TTC549 (cell line): ENCODE data around the gene ATP5PO.
A peak's percentile ranks its signal among the peaks of the same experiment; 100 is the strongest.
"Not testable (repeated sequence)": the region's sequence is repeated elsewhere in the genome, so short reads cannot be mapped to it uniquely, and the experiment has no call there.

Experiments
- FAIRE-seq: peaks from 2 replicates; lab custom pipeline; 2012; peaks lifted over from hg19 to GRCh38; lab: Jason Lieb, UNC

The ATP5PO gene

DNA sequence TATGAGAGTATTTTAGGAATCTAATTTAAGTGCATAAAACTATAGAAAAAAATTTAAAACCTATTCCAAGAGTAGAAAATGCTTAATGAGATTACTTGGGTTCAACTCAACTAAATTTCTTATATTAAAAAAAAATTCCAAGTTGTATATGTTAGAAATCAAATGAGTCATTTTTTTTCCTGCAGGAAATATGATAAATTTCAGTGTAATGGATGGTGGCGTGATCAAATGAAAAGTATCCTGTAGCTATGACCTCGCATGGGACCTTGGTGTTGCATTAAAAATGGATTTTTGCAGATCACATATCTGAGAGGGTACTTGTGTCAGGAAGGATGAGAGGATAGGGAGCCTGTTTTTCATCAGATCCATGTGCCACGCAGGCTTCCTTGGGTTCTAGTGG is 17.9 kb downstream of the ATP5PO start:
- no peak for FAIRE-seq

DNA sequence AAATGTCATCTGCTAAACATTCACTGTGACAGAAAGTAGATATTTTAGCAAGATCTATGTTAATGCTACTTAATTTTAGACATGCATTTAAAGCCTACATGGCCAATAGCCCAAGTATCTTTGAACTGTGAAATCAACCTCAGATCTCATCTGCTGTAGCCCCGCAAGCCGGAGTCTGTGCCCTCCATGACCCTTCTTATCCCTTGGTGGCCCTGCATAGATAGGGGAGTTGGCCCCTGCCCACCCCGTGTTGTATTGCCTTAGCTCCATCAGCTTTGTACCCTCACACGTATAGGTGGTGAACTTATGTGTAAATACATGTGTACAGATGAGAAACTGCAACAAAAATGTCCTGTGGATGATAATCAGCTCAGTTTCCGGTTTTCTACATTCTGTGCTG is 18.5 kb downstream of the ATP5PO start:
- FAIRE-seq = no peak

DNA sequence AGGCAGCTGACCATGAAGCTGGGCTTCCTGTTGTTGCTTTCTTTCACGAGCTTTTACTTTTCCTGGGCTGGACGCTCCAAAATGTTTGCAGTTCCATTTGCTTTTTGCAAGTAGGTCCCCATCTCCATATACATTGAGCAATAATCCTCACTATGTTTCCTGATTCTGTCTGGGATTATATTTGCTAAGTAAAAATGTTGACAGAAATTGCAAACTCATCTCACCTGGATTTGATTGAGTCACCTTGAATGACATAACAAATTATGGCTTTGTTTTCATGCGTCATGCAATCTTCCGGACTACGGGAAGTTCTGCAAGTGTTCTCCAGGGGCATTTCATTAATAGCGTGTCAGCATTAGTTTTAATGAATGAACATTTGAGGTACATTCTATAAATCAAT is 18.9 kb downstream of the ATP5PO start:
- FAIRE-seq = no peak

GRCh38 chr21:33895356-33895755 is 20.2 kb downstream of the ATP5PO start:
- no peak for FAIRE-seq

DNA sequence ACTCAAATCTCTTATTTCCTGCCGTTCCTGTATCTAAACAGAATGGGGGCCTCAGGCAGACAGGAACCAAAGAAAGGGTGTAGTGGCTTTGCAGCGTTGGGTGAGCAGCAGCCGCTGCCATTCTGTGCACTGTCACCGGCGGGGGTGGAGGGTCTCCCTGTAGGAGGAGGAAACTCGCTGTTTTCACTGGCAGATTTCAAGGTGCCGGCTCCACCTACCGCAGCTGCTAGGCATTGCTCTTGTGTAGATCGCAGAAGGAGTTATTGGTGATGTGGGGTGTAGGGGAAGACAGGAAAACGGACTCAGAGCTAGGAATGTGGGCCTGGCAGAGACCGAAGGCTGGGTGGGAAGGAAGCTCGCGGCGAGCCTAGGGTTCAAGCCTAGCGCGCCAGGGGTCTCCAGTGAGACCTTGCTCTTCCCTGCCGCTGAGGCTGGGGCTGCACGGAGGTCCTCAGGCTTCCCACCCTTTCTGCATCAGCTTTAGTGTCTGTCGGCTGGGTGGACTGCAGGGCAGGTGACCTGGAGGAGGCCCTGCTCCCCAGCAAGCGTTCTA is 20.8 kb downstream of the ATP5PO start:
- FAIRE-seq = peak; percentile 5

- no peak for FAIRE-seq
Observed at GRCh38 chr21:33893917-33894316, 21.7 kb downstream of the ATP5PO start.

GRCh38 chr21:33892853-33893252 is 22.8 kb downstream of the ATP5PO start:
- no peak for FAIRE-seq

DNA sequence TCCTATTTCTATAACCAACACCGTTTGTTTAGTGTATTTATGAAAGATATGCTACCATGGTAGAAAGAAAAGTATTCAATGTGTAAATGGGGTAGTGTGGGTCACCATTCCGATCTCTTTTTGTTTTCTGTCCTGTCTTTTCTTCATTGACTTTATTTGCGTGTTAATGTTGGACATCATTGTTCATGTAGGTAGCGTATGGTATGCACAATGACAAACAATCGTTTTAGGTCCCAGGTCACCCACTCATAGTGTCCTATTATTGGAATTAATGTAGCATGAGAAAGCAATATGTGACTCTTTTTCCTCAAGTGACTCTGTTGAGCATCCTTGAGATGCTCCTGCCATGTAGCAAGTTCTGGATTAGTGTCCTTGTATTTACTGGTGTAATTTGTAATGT is 25.4 kb downstream of the ATP5PO start:
- FAIRE-seq = no peak

DNA sequence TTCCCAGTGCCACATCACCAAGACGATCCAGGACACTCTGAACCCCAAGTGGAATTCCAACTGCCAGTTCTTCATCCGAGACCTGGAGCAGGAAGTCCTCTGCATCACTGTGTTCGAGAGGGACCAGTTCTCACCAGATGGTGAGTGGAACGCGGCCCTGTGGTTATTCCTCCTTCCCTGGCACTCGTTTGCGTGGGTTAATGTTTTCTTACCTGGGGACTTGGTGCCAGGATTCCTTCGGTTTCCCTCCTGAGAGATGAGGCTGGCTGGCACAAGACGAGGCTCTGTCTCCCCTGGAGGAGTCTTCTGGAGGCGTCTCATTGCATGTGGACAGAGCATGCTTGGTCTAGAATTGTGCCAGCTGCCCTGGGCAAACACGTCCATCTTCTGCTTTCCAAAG is 29.3 kb downstream of the ATP5PO start:
- no peak for FAIRE-seq

GRCh38 chr21:33885172-33885514 is 30.5 kb downstream of the ATP5PO start:
- FAIRE-seq = no peak

DNA sequence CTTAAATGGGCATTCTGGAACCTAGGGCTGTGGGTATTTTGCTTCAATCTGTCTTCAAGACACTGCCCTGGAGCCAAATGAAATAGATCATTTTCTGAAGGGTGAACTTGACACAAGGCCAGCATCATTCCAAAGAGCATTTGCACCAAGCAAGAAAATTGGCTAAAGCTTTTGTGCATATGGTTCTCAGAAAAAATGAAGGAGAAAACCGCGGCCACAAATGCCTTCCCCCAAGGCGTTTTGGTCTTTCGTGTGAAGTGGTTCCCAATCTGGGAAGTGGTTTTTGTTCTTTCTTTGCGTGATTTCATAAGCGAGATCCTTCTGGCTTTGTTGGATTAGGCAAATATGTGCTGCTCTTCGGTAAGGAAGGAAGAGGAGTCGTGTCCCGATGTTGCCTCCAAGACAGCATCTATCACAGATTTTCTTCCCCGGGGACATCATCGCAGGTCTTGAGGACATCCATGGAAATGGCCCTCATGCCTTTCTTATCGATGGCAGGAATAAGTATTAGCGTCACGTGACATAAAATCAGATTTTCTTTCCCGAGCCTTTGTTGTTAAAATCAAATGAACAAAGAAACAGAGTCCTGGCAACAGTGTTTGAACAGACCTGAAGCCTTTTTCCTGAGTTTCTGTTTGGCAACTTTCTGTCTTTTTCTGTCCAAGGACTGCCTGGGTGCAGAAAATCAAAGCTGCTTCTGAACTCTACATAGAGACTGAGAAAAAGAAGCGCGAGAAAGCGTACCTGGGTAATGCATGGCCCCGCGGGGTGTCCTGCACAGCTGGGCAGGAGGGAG is 31.0 kb downstream of the ATP5PO start:
- no peak for FAIRE-seq

DNA sequence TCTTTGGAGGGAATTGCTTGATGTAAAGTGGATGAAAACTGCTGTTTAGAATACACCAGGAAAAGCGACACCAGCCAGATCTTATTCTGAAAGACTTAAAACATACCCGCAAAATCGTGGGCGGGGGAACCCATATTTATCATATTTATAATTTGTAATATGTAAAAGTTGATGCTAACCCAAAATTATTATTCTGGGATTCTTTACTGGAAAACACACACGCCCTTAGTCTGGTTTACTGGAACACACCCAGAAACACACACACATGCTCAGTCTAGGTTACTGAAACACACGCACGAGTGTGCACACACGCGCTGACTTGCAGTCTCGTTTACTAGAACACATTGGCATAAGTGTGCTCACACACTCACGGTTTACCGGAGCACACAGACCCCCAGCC is 32.5 kb downstream of the ATP5PO start:
- FAIRE-seq = no peak

DNA sequence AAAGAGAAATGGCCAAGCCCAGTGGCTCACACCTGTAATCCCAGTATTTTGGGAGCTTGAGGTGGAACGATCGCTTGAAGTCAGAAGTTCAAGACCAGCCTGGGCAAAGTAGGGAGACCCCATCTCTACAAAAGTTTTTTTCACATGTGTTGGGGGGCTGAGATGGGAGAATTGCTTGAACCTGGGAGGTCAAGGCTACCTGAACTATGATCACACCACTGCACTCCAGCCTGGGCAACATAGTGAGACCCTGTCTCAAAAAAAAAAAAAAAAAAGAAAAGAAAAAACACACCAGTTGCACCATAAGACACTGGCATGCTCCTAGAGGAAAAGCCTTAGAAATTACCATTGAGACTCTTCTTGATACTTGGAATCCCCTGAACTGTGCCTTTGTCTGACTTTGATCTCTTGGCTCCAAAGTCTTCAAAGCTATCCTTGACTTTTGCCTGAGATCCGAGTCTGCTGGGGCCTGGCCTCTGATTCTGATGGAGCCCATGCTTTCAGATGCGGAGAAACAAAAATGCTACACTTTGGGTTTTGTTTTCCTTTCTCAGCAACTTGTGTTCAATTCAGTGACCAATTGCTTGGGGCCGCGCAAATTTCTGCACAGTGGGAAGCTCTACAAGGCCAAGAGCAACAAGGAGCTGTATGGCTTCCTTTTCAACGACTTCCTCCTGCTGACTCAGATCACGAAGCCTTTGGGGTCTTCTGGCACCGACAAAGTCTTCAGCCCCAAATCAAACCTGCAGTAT is 33.7 kb downstream of the ATP5PO start:
- no peak for FAIRE-seq

DNA sequence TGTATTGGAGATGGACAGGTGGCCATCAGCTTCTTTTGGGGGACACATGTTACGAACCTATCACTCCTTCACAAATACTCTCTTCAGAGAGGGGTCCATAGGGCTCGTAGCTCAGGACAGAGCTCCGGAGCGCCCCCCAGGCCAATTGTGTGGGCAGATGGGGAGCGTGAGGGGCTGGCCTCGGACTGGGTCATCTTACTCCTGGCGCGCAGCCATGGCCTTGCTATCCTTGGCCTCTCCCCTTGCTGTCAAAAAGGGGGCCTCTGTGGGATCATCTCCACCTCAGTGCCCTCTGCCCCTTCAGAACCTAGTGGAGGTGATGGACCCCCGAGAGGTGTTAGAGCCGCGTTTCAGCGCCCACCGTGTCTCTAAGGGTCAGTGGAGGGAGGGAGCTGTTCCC is 35.0 kb downstream of the ATP5PO start:
- FAIRE-seq = no peak

DNA sequence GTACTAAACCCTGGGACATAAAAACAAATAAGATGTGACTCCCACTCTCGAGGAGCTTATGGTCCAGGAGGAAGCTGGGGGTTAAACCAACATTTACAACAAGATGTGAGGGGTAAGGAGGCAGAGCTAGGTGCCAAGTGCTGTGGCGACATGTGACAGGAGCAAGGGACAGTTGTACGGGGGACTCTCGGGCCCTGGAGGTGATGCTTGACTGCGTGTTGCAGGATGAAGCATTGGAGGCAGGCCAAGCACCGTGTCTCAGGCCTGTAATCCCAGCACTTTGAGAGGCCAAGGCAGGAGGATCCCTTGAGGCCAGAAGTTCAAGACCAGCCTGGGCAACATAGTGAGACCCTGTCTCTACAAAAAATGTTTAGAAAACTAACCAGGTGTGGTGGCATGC is 36.8 kb downstream of the ATP5PO start:
- no peak for FAIRE-seq

- FAIRE-seq = no peak
Observed at GRCh38 chr21:33875026-33875695, 40.4 kb downstream of the ATP5PO start.

DNA sequence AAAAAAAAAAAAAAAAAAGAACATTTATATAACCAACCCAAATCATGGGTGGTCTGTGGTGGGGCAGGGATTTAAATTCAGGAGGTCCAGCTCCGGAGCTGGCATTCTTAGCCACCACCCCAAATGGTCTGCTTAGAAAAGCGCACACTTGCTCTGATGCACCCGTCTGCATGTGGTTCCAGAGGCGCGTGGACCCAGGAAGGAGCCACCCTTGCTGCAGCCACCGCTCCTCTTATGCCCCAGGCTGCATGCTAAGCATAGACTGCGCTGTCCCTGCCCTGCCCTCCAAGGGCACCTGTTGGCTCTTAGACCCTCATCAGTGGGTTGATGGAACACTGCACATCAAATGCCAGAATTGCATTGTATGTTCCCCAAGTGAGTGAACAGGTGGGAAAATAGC is 41.4 kb downstream of the ATP5PO start:
- FAIRE-seq = no peak

DNA sequence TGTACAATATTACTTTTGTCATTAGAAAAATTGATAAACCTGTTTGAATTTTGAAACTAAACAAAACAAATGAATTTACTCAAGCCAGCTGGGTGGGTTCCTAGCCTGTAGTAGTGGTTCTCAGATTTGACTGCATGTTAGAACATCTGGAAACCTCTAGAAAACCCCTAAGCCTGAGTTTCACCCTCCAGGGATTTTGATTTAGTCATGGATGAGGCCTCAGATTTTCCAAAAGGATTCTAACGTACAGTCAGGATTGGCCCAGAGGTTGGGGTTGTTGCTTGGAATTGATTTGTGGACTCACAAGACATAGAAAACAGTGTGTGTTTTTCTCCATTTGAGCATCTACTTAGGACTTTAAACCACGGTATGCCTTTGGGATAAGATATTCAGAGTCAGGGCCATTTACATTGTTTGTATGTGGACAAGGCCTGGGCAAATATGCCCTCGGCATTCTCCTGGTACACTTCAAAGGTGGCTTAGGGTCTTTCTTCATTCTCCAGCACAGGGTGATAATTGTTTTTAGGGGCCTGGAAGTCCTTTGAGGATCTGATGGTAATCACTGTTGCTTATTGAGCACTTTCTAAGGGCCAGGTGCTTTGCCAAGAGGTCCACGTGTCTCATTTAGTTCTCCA is 42.6 kb downstream of the ATP5PO start:
- no peak for FAIRE-seq

GRCh38 chr21:33871171-33871570 is 44.4 kb downstream of the ATP5PO start:
- no peak for FAIRE-seq

DNA sequence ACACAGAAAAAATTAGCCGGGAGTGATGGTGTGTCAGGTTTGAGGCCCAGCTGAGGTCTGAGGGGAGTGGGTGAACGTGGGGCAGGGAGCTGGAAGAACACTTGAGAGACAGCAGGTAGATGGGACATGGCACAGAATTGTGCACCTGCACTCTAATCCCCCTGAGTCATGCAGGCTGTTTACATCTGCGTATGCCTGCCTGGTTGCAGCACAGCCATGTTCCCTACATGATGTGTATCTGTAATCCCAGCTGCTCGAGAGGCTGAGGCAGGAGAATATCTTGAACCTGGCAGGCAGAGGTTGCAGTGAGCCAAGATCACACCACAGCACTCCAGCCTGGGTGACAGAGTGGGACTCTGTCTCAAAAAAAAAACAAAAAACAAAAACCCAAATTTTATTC is 44.8 kb downstream of the ATP5PO start:
- FAIRE-seq = no peak

GRCh38 chr21:33869873-33870272 is 45.7 kb downstream of the ATP5PO start:
- no peak for FAIRE-seq

DNA sequence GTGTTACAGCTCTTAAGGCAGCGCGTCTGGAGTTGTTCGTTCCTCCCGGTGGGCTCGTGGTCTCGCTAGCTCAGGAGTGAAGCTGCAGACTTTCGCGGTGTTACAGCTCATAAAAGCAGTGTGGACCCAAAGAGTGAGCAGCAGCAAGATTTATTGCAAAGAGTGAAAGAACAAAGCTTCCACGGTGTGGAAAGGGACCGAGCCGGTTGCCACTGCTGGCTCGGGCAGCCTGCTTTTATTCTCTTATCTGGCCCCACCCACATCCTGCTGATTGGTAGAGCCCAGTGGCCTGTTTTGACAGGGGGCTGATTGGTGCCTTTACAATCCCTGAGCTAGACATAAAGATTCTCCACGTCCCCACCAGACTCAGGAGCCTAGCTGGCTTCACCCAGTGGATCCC is 47.7 kb downstream of the ATP5PO start:
- not testable (repeated sequence) for FAIRE-seq

DNA sequence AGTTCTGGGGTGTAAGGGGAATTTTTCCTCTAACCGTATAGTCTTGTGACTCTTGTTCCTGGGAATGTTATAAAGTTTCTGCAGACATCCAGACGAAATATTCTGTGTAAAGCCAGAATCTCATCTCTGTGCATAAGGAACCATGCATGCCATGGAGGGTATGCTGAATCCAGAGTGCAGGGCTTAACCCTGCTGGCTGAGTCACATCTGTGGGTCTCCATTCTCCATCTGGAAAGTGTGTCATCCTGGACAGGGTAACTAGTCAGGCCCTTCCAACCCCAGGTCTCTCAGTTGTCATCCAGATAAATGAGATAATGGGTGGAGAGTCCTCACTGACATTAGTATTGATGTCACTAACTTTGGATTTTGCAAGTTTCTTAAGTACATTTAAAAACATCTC is 48.8 kb downstream of the ATP5PO start:
- FAIRE-seq = no peak
